Fibroblast of villous mesenchyme (primary cell): ENCODE measurements around the gene HOXA4. TPM values are rescaled to one million over a fixed set of nuclear protein-coding genes. Genes with fewer than 3 reads are reported as not detected.

ENCODE experiments used
- DNase-seq: peaks from one replicate; pipeline ENCODE4 v3.0.0-alpha.2; 2010; ENCODE audit warnings: low read depth
- H3K4me3 ChIP-seq: 2 replicates; pipeline ENCODE4 v1.5.1; 2011; ENCODE audit warnings: low read depth, mild to moderate bottlenecking, low read length
- total RNA-seq: library from RNA; depleted of rRNA; stranded (reverse); fragments of >200 nt; gene quantifications from 2 replicates; pipeline ENCODE4 v1.2.3, GENCODE V29; 2012
- TF ChIP-seq, protein P1 (sequence below): IDR thresholded peaks from 2 replicates; pipeline ENCODE4 v1.5.1; 2012; ENCODE audit warnings: low read depth, mild to moderate bottlenecking, low read length; ENCODE audit not compliant: insufficient read depth

The HOXA4 gene
- total RNA-seq, 1 donor, result 1.3 TPM

DNA sequence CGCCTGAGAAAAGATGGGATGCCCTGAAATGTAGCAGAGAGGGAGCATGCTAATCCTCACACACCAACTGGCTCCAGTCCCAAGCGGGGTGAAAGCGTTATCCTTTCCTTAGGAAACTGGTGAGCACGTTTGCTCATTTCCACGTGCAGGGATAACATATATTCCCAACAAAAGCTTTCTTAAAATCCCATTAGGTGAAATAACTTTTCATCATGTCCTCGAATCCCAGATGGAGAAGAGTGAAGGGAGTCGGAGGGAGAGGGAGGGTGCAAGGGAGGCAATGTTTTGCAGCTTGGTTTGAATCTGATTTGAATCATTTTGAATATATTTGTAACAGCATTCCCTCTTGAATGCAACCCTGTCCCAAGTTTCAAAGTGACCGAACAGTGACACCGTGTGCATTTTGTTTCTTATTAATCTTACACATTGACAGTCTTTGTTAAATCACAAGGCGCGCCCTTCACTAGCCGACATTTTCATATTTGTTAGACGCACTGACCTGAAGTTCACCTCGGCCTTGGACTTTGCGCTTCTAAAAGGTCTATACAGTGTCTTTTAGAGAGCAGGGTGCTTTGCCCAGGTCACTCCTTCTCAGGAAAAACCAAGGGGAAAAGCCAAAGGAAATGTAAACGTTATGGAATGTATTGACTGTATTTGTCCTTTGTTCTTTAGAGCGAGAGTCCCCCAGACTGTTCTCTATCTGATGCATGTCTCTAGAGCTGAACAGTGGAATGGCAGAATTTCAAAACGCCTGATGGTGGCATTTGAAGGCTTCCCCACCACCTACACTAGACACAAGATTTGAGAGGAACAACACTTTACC is 3.1 kb upstream of the HOXA4 start:
- no peak for DNase-seq
- TF ChIP-seq, protein P1, sequence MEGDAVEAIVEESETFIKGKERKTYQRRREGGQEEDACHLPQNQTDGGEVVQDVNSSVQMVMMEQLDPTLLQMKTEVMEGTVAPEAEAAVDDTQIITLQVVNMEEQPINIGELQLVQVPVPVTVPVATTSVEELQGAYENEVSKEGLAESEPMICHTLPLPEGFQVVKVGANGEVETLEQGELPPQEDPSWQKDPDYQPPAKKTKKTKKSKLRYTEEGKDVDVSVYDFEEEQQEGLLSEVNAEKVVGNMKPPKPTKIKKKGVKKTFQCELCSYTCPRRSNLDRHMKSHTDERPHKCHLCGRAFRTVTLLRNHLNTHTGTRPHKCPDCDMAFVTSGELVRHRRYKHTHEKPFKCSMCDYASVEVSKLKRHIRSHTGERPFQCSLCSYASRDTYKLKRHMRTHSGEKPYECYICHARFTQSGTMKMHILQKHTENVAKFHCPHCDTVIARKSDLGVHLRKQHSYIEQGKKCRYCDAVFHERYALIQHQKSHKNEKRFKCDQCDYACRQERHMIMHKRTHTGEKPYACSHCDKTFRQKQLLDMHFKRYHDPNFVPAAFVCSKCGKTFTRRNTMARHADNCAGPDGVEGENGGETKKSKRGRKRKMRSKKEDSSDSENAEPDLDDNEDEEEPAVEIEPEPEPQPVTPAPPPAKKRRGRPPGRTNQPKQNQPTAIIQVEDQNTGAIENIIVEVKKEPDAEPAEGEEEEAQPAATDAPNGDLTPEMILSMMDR, result no peak
- no peak overlapping the region for H3K4me3 ChIP-seq

- TF ChIP-seq, protein P1, result no peak
- DNase-seq, result no peak
- H3K4me3 ChIP-seq, result no peak overlapping the region
Observed at GRCh38 chr7:27132978-27133377, 2.4 kb upstream of the HOXA4 start.

- TF ChIP-seq, protein P1, result no peak
- DNase-seq, result no peak
- H3K4me3 ChIP-seq, result no peak overlapping the region
Observed at GRCh38 chr7:27132214-27132613, 1.7 kb upstream of the HOXA4 start.

DNA sequence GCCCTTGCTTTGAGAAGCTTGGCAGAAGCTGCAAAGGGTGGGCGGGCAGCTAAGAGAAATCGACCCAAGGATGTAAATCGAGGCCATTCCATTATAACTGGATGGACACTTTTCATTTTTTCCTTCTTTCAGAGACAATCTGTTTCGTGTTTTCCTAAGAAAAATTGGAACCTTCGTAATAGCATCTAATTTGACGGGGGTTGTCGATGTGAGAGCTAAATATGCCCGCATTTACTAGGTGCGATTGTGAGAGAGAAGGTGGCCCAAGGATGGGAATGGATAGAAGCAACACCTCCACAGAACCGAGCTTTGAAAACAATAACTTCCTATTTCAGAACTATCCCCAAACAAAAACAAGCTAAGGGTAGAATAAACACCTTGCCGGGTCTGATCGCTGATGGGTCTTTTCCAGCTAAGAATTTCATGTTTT is 848 bp upstream of the HOXA4 start:
- TF ChIP-seq, protein P1, result no peak
- DNase-seq, result no peak
- H3K4me3 ChIP-seq, result peak overlapping the region; percentile 63

DNA sequence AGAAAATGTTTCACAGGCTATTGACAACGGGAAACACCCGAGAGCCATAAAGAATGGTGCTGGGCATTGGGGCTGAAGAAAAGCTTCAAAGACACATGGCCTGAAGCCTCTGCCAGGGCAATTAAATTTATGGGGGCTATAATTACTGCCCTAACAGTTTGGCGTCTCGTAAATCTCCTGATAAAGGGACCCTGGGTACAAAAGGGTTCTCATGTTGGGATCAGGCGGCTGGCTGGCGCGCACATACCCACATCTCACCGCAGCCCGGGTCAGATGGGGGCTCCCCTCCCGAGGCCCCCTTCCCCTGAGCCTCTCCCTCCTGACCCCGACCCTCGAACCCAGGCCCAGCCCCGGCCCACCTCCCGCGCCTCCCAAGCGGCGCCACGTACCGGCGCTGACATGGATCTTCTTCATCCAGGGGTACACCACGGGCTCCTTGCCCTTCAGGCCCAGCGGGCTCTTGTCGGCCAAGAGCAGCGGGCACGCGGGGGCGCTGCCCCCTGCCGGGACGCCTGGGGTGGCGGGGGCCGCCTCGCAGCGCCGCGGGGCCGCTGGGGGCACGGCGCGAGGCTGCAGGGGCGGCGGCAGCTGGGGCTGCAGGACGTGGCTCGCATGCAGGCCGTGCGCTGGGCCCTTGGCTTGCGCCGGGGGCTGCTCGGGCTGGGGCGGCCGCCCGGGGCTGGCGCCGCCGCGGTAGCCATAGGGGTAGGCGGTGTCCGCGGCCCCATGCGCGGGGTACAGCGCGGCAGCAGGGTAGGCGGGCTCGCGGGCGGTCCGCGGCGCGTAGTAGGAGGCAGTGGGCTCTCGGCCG is 623 bp downstream of the HOXA4 start:
- H3K4me3 ChIP-seq, result peak overlapping the region; percentile 63
- TF ChIP-seq, protein P1, result no peak
- no peak for DNase-seq

GRCh38 chr7:27128776-27129728 is 1.5 kb downstream of the HOXA4 start:
- no peak overlapping the region for H3K4me3 ChIP-seq
- TF ChIP-seq, protein P1, result no peak
- no peak for DNase-seq
